ENCODE results near the gene FRRS1.

The FRRS1 gene

GRCh38 chr1:99756598-99756997 lies 9.8 kb downstream of the FRRS1 start:
- no peak for TF ChIP-seq CTCF (IDR thresholded peaks at IDR 0.05; ENCODE audit: low read depth, low read length)
- H3K27me3 ChIP-seq (ENCODE audit: insufficient read depth, low read depth, severe bottlenecking) = no peaks in the 10 kb centered on the region
- H3K4me3 ChIP-seq (ENCODE audit: low read depth, low read length) = no peak overlapping the region
- H3K9me3 ChIP-seq (ENCODE audit: severe bottlenecking) = no peaks in the 10 kb centered on the region
- H3K36me3 ChIP-seq = no peaks in the 10 kb centered on the region
- DNase-seq = no peak
- no peak overlapping the region for H3K27ac ChIP-seq

GRCh38 chr1:99755664-99756063 lies 10.8 kb downstream of the FRRS1 start:
- Histone ChIP-seq H3K27ac (no peak overlapping the region), H3K9me3 (ENCODE audit: severe bottlenecking) (no peaks in the 10 kb centered on the region), H3K4me3 (ENCODE audit: low read depth, low read length) (no peak overlapping the region), H3K27me3 (ENCODE audit: insufficient read depth, low read depth, severe bottlenecking) (no peaks in the 10 kb centered on the region), H3K36me3 (no peaks in the 10 kb centered on the region)
- no peak for TF ChIP-seq CTCF (IDR thresholded peaks at IDR 0.05; ENCODE audit: low read depth, low read length)
- DNase-seq = no peak

GRCh38 chr1:99754697-99755096 lies 11.7 kb downstream of the FRRS1 start:
- H3K27ac ChIP-seq = no peak overlapping the region
- no peak for DNase-seq
- no peaks in the 10 kb centered on the region for H3K27me3 ChIP-seq (ENCODE audit: insufficient read depth, low read depth, severe bottlenecking)
- H3K4me3 ChIP-seq (ENCODE audit: low read depth, low read length) = no peak overlapping the region
- H3K36me3 ChIP-seq = no peaks in the 10 kb centered on the region
- H3K9me3 ChIP-seq (ENCODE audit: severe bottlenecking) = no peaks in the 10 kb centered on the region
- no peak for TF ChIP-seq CTCF (IDR thresholded peaks at IDR 0.05; ENCODE audit: low read depth, low read length)

GRCh38 chr1:99754055-99754626 lies 12.3 kb downstream of the FRRS1 start:
- Histone ChIP-seq H3K27me3 (ENCODE audit: insufficient read depth, low read depth, severe bottlenecking) (no peaks in the 10 kb centered on the region), H3K27ac (no peak overlapping the region)

GRCh38 chr1:99751877-99752504 lies 14.4 kb downstream of the FRRS1 start:
- Histone ChIP-seq H3K36me3 (no peaks in the 10 kb centered on the region), H3K27me3 (ENCODE audit: insufficient read depth, low read depth, severe bottlenecking) (no peaks in the 10 kb centered on the region), H3K4me3 (ENCODE audit: low read depth, low read length) (no peak overlapping the region), H3K9me3 (ENCODE audit: severe bottlenecking) (no peaks in the 10 kb centered on the region), H3K27ac (no peak overlapping the region)
- no peak for TF ChIP-seq CTCF (IDR thresholded peaks at IDR 0.05; ENCODE audit: low read depth, low read length)
- DNase-seq = no peak

More at GRCh38 chr1:99754055-99754626, 12.3 kb downstream of the FRRS1 start:
- no peak overlapping the region for H3K4me3 ChIP-seq (ENCODE audit: low read depth, low read length)
- no peak for DNase-seq
- no peaks in the 10 kb centered on the region for H3K36me3 ChIP-seq
- no peak for TF ChIP-seq CTCF (IDR thresholded peaks at IDR 0.05; ENCODE audit: low read depth, low read length)
- no peaks in the 10 kb centered on the region for H3K9me3 ChIP-seq (ENCODE audit: severe bottlenecking)
